ENCODE data around the gene ALG12.

ALG12 gene

DNA sequence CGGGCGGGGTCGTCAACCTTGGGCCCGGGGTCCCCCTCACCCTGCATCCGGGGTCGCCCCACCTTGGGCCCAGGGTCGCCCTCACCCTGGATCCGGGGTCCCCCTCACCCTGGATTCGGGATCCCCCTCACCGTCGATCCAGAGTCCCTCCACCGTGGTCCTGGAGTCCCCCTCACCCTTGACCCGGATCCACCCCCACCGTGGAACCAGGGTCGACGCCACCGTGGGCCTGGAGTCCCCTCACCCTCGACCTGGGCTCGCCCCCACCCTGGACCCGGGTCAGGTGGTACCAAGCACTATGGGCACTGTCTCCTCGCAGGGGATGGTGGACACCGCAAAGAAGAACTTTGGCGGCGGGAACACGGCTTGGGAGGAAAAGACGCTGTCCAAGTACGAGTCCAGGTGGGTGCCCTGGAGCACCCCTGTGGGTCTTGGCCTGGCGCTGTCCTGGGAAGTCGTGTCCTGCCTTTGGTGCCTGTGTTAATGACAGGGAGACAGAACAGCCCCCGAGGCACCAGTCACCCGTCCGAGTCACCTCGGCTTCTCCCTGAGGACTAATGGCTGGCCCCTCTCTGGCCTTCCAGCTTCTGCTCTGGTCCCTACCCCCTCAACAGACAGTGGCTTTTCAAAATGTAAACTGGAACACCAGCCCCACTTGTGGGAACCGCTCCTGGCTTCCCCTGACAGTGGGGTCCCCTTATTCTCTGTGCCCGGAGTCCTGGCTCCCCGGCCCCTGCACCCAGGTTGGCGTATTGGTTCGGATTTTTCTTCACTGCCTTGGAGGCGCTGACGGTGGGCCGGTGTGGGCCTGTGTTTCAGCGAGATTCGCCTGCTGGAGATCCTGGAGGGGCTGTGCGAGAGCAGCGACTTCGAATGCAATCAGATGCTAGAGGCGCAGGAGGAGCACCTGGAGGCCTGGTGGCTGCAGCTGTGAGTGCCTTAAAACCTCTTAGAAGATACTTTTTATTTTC, 958 bp upstream of the ALG12 start:
- no peak for DNase-seq (ENCODE audit: low read depth, low spot score)
- peaks cover 2% of the 10 kb centered on the region for H3K36me3 ChIP-seq (ENCODE audit: control insufficient read depth, insufficient read depth, low read length)
- WGBS (ENCODE audit: insufficient coverage, insufficient read length): no CpG with 5 or more reads among the region's 47 CpGs
- H3K27ac ChIP-seq (ENCODE audit: low read length): no peak overlapping the region
- no peaks in the 10 kb centered on the region for H3K27me3 ChIP-seq (ENCODE audit: control insufficient read depth, insufficient read depth, low read length)
- no peaks in the 10 kb centered on the region for H3K9me3 ChIP-seq (ENCODE audit: control insufficient read depth, insufficient read depth, low read length)
- peak overlapping the region; percentile 58; the same call in 1 of the 2 replicates for H3K4me3 ChIP-seq (ENCODE audit: low read length)
- no peaks in the 10 kb centered on the region for H3K4me1 ChIP-seq (ENCODE audit: control insufficient read depth, insufficient read depth, low read length)

DNA sequence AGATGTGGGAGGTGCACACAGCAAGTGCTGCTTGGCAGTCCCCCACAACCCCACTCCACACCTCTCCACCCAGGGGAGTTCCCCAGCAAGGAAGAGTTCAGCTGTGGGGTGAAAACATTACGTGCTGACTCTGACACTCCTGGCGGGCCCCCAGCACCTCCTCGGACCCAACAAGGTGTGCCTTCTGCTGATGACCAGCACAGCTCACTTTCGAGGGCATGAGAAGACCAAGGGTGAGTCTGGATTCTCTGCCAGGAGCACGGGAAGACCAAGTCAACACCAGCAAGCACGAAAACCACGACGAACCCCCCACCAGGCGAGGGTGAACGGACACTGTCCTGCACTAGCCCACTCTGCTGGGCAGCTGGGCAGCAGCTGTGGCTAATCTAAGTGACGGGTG, 1.4 kb downstream of the ALG12 start:
- H3K27ac ChIP-seq (ENCODE audit: low read length): no peak overlapping the region
- no peaks in the 10 kb centered on the region for H3K9me3 ChIP-seq (ENCODE audit: control insufficient read depth, insufficient read depth, low read length)
- H3K4me1 ChIP-seq (ENCODE audit: control insufficient read depth, insufficient read depth, low read length): no peaks in the 10 kb centered on the region
- DNase-seq (ENCODE audit: low read depth, low spot score): no peak
- no peaks in the 10 kb centered on the region for H3K27me3 ChIP-seq (ENCODE audit: control insufficient read depth, insufficient read depth, low read length)
- H3K36me3 ChIP-seq (ENCODE audit: control insufficient read depth, insufficient read depth, low read length): peaks cover 7% of the 10 kb centered on the region; the same call in 1 of the 2 replicates
- WGBS (ENCODE audit: insufficient coverage, insufficient read length): no CpG with 5 or more reads among the region's 11 CpGs
- H3K4me3 ChIP-seq (ENCODE audit: low read length): no peak overlapping the region

DNA sequence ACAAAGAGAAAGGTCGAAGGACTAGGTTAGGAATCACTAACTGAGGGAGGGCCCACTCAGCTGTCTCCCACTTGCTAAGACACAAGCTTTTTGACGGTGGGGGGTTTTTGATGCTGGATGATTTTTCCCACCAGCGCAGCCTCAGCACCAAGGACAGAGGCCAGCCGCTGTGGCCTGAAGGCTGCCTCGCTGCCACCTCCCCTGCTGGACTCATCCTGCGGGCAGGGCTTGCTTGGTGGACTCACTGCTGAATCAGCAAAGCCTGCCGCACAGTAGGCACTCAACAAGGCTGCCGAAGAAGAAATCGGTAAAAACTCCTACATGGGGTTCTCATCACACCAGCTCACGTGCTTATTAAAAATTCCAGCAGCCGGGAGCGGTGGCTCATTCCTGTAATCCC, 2.6 kb downstream of the ALG12 start:
- no peak for DNase-seq (ENCODE audit: low read depth, low spot score)
- Histone ChIP-seq H3K9me3 (ENCODE audit: control insufficient read depth, insufficient read depth, low read length) (no peaks in the 10 kb centered on the region), H3K27ac (ENCODE audit: low read length) (no peak overlapping the region), H3K36me3 (ENCODE audit: control insufficient read depth, insufficient read depth, low read length) (0 out of 2 replicates have a peak, but pooled peaks cover 7% of the 10 kb centered on the region), H3K27me3 (ENCODE audit: control insufficient read depth, insufficient read depth, low read length) (no peaks in the 10 kb centered on the region), H3K4me3 (ENCODE audit: low read length) (no peak overlapping the region), H3K4me1 (ENCODE audit: control insufficient read depth, insufficient read depth, low read length) (no peaks in the 10 kb centered on the region)
- no CpG with 5 or more reads among the region's 12 CpGs for WGBS (ENCODE audit: insufficient coverage, insufficient read length)

DNA sequence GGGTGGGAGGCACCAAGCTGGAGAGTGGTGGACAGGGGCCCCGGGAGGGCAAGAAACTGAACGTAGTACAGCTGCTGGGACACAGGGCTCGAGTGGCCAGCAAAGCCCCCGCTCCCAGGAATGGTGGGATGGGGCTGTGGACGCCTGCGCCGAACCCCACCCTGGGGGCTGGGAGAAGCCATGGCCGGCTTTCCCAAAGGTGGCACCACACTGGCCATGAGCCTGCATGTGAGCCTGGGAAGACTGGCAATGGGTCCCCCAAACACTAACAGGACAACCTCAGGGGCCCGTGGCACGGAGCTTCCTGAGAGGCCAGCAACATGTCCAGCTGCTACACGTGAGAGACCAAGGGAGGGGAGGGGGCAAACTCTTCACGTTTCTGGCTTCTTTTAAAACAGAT, 4.0 kb downstream of the ALG12 start:
- no peaks in the 10 kb centered on the region for H3K27me3 ChIP-seq (ENCODE audit: control insufficient read depth, insufficient read depth, low read length)
- H3K9me3 ChIP-seq (ENCODE audit: control insufficient read depth, insufficient read depth, low read length): no peaks in the 10 kb centered on the region
- no peak for DNase-seq (ENCODE audit: low read depth, low spot score)
- H3K36me3 ChIP-seq (ENCODE audit: control insufficient read depth, insufficient read depth, low read length): peaks cover 5% of the 10 kb centered on the region; the same call in 1 of the 2 replicates
- no peak overlapping the region for H3K27ac ChIP-seq (ENCODE audit: low read length)
- H3K4me1 ChIP-seq (ENCODE audit: control insufficient read depth, insufficient read depth, low read length): no peaks in the 10 kb centered on the region
- H3K4me3 ChIP-seq (ENCODE audit: low read length): no peak overlapping the region
- WGBS (ENCODE audit: insufficient coverage, insufficient read length): no CpG with 5 or more reads among the region's 12 CpGs

DNA sequence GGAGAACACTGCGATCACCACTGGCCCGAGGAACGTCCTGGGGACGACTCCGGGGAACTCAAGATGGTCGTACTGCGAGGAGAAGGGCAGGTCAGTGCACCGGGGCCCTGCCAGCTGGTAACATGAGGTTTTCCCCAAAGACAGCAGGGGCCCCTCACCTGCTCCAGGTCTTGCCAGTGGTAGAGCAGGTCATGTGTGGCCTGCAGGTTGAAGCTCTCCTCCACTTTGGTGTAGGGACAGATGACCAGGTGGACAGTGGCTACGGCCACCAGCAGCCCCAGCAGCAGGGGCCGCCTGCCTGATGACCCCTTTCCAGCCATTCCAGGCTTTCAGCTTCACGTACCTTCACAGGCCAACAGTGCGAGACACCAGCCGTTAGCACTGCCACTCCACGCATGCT, 4.8 kb downstream of the ALG12 start:
- Histone ChIP-seq H3K4me3 (ENCODE audit: low read length) (no peak overlapping the region), H3K27me3 (ENCODE audit: control insufficient read depth, insufficient read depth, low read length) (no peaks in the 10 kb centered on the region), H3K36me3 (ENCODE audit: control insufficient read depth, insufficient read depth, low read length) (peaks cover 5% of the 10 kb centered on the region; the same call in 1 of the 2 replicates), H3K27ac (ENCODE audit: low read length) (no peak overlapping the region), H3K9me3 (ENCODE audit: control insufficient read depth, insufficient read depth, low read length) (no peaks in the 10 kb centered on the region), H3K4me1 (ENCODE audit: control insufficient read depth, insufficient read depth, low read length) (no peaks in the 10 kb centered on the region)
- WGBS (ENCODE audit: insufficient coverage, insufficient read length): no CpG with 5 or more reads among the region's 14 CpGs
- no peak for DNase-seq (ENCODE audit: low read depth, low spot score)

DNA sequence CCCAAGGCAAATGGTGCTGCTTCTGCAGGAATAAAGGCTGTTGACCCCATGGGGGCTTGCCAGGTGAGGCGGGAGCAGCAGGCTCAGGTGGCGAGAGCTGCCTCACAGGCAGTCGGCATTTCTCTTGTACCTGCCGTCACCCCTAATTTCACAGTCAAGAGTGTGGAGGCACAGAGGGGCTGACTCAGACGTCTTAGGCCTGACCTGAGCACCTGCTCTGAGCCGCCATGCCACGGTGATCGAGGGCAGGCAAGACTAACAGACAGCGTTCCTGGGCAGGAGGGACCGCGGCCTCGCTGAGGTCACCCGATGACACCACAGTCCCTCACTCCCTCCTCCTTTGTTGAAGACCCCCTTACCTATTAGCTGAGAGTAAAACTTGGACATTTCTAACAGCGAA, 5.2 kb downstream of the ALG12 start:
- H3K27me3 ChIP-seq (ENCODE audit: control insufficient read depth, insufficient read depth, low read length): no peaks in the 10 kb centered on the region
- WGBS (ENCODE audit: insufficient coverage, insufficient read length): no CpG with 5 or more reads among the region's 14 CpGs
- DNase-seq (ENCODE audit: low read depth, low spot score): no peak
- H3K36me3 ChIP-seq (ENCODE audit: control insufficient read depth, insufficient read depth, low read length): peaks cover 5% of the 10 kb centered on the region; the same call in 1 of the 2 replicates
- no peak overlapping the region for H3K27ac ChIP-seq (ENCODE audit: low read length)
- H3K4me3 ChIP-seq (ENCODE audit: low read length): no peak overlapping the region
- H3K9me3 ChIP-seq (ENCODE audit: control insufficient read depth, insufficient read depth, low read length): no peaks in the 10 kb centered on the region
- H3K4me1 ChIP-seq (ENCODE audit: control insufficient read depth, insufficient read depth, low read length): no peaks in the 10 kb centered on the region

DNA sequence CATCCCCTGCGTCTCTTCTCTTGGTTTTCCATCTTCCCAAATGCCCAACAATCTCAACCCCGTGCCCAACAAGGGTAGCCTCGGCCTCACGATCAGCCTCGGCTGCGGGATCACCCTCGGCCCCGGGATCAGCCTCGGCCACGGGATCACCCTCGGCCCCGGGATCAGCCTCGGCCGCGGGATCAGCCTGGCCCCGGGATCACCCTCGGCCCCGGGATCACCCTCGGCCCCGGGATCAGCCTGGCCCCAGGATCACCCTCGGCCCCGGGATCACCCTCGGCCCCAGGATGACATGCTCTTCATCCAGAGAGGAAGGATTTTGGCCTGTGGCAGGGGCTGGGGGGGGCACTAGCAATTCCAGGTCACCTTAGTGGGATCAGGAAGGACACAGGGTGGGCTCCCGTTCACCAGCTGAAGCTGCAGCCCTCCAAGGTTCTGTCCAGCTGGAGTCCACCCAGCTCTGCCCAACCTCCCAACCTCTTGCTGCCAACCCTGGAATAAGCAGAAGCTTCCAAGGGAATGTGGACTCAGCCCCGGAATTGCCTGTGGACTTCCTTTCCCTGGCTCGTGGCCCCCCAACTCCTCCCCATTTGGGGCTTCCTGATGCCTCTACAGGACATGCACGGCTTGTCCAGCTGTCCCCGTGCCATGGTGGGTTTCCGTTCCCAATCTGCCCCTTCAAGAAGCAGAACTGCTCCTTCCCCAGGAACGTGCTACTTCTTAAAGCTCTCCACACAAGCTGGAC, 6.2 kb downstream of the ALG12 start:
- no peaks in the 10 kb centered on the region for H3K4me1 ChIP-seq (ENCODE audit: control insufficient read depth, insufficient read depth, low read length)
- H3K27me3 ChIP-seq (ENCODE audit: control insufficient read depth, insufficient read depth, low read length): no peaks in the 10 kb centered on the region
- WGBS (ENCODE audit: insufficient coverage, insufficient read length): no CpG with 5 or more reads among the region's 30 CpGs
- H3K27ac ChIP-seq (ENCODE audit: low read length): no peak overlapping the region
- no peak for DNase-seq (ENCODE audit: low read depth, low spot score)
- H3K9me3 ChIP-seq (ENCODE audit: control insufficient read depth, insufficient read depth, low read length): no peaks in the 10 kb centered on the region
- H3K36me3 ChIP-seq (ENCODE audit: control insufficient read depth, insufficient read depth, low read length): peaks cover 5% of the 10 kb centered on the region; the same call in 1 of the 2 replicates
- H3K4me3 ChIP-seq (ENCODE audit: low read length): no peak overlapping the region

DNA sequence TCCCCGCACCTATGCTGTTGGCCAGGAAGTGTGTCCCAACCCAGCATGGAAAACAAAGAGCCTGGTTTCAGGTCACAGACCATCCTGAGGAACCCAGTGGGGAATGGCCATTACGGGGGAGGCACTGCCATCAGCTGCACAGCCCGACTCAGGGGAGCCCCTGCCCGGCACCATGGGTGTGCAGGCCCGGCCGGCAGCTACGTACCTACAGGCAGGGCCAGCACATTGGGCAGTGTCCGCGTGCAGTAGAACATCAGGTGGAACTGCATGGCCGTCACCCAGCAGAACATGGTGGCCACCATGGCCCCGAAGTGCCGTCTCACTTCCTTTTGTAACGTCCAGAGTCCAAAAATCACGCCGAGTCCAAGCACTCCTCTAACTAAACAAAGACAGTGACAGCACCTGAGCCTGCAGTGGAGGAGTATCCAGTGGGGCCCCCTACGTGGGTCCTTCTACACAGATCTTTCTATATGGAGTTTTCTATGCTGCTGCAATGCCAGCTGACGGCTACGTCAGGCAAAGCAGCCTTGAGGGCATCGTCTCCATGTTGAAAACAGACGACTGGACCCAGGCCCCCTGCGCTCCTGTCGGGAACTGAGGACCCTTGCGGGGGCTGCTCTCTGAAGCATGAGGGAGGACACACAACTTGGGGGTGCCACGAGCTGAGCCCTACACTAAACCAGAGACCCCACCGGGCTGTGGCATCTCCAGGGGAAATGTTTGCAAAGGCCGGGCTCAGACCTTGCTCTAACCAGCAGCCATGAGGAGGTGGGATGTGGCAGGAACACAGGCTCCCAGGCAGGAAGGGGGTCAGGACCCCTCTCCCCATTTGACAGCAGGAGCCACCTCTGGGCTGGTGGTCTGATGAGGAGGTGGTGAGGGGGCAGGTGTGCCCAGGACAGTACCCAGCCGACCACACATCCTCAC, 7.7 kb downstream of the ALG12 start:
- Histone ChIP-seq H3K27me3 (ENCODE audit: control insufficient read depth, insufficient read depth, low read length) (no peaks in the 10 kb centered on the region), H3K27ac (ENCODE audit: low read length) (no peak overlapping the region), H3K9me3 (ENCODE audit: control insufficient read depth, insufficient read depth, low read length) (no peaks in the 10 kb centered on the region), H3K36me3 (ENCODE audit: control insufficient read depth, insufficient read depth, low read length) (peaks cover 5% of the 10 kb centered on the region; the same call in 1 of the 2 replicates), H3K4me1 (ENCODE audit: control insufficient read depth, insufficient read depth, low read length) (no peaks in the 10 kb centered on the region), H3K4me3 (ENCODE audit: low read length) (no peak overlapping the region)
- no peak for DNase-seq (ENCODE audit: low read depth, low spot score)
- no CpG with 5 or more reads among the region's 27 CpGs for WGBS (ENCODE audit: insufficient coverage, insufficient read length)

DNA sequence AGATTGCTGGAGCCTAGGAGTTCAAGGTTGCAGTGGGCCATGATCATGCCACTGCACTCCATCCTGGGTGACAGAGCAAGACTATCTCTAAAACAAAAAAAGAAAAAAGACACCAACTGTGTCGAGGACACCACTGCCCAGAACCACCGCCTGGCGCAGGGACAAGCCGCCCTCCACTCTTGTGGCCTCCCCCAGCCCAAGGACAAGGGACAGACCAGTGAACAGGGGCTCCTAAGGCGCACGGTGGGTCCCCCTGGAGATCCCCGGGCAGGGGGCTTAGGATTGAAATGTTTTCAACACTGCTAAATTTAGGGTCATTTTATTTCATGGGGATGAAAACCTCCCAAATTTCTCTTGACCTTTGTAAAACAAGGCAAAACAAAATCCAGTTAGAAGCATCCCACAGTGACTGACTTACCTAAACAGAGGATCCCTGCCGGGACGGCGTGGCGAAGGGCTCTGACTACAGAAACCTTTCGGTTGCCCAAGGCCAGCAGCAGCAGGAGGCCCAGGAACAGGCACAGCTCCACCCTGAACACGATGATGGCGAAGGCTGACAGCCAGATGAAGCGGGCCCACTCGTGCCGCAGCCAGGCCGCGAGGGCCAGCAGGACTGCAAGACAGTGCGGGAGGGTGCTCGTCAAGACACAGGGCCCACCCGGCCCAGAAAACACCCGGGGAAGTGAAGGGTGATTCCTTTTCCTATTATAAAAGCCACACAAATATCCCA, 8.6 kb downstream of the ALG12 start:
- Histone ChIP-seq H3K4me3 (ENCODE audit: low read length) (no peak overlapping the region), H3K36me3 (ENCODE audit: control insufficient read depth, insufficient read depth, low read length) (peaks cover 5% of the 10 kb centered on the region; the same call in 1 of the 2 replicates), H3K4me1 (ENCODE audit: control insufficient read depth, insufficient read depth, low read length) (no peaks in the 10 kb centered on the region), H3K27me3 (ENCODE audit: control insufficient read depth, insufficient read depth, low read length) (no peaks in the 10 kb centered on the region), H3K9me3 (ENCODE audit: control insufficient read depth, insufficient read depth, low read length) (no peaks in the 10 kb centered on the region), H3K27ac (ENCODE audit: low read length) (no peak overlapping the region)
- WGBS (ENCODE audit: insufficient coverage, insufficient read length): no CpG with 5 or more reads among the region's 23 CpGs
- DNase-seq (ENCODE audit: low read depth, low spot score): no peak

All from iPS DF 6.9 (cell line).